Measurements from ENCODE around the gene PDZD7. TPM values are rescaled to one million over a fixed set of nuclear protein-coding genes. Genes with fewer than 3 reads are reported as not detected.

The PDZD7 gene
- total and polyA plus RNA-seq, 9 of the 15 experiments (the other 6 are each of a cell fraction or from before 2014, with no cell fraction given): 0.04 to 0.24 (median 0.08) TPM; not detected in 3

- Histone ChIP-seq H3K9ac (ENCODE audit: insufficient read depth in 1 of 2, low read depth in 2 of 2, low read length in 2 of 2) (peak overlapping the region in 1 of 2 experiments; percentile 17; a peak in 2 of 4 replicates), H3K4me3 (no peak overlapping the region), H3K9me3 (replicated peaks; ENCODE audit: control insufficient read depth, insufficient read depth, low read depth, low read length) (no peaks in the 10 kb centered on the region), H2AFZ (ENCODE audit: low read depth, low read length) (no peak overlapping the region), H3K4me1 (replicated peaks in 1 of 2; ENCODE audit: control insufficient read depth in 2 of 2, insufficient read depth in 2 of 2, low read length in 2 of 2) (peaks cover 3 to 12% of the 10 kb centered on the region in 2 experiments; a peak in 4 of 5 replicates), H3K9me1 (ENCODE audit: control insufficient read depth, insufficient read depth, low read length) (no peaks in the 10 kb centered on the region), H3K36me3 (ENCODE audit: control insufficient read depth, insufficient read depth, low read length) (peaks cover 24% of the 10 kb centered on the region; the same call in 2 of the 3 replicates), H4K20me1 (replicated peaks; ENCODE audit: control insufficient read depth, insufficient read depth, low read length) (no peaks in the 10 kb centered on the region), H3K79me2 (ENCODE audit: control insufficient read depth, insufficient read depth, low read length) (peaks cover 51% of the 10 kb centered on the region), H3K27ac (ENCODE audit: extremely low read depth, low read depth, low read length) (no peak overlapping the region), H3K27me3 (ENCODE audit: control insufficient read depth in 2 of 2, insufficient read depth in 2 of 2, low read length in 2 of 2) (no peaks in the 10 kb centered on the region), H3K4me2 (ENCODE audit: insufficient read depth, low read length) (no peak overlapping the region)
- 96% methylated on average over 3 of the region's 4 CpGs for WGBS (ENCODE audit: insufficient coverage, low coverage, missing lambda C conversion rate)
- no peak for ATAC-seq
- no peak for DNase-seq (ENCODE audit: extremely low read depth in 1 of 4, low spot score in 3 of 4)
- no TSS peak for BruUV-seq (replicated peaks)
- POLR2A ChIA-PET: interaction anchor here (0.7 kb wide), 1 partner anchor 15 kb away, joined by 3 read pairs; no protein-coding TSS in a partner anchor
- in situ Hi-C loops (cut with MboI) (no loop called here), intact Hi-C loops (cut with micrococcal nuclease) (no loop called here)
- CTCF ChIA-PET (ENCODE audit: low intra/inter-chr PET ratio): no interaction called here
- FAIRE-seq: no peak
- TF ChIP-seq ZNF512 (tag; IDR thresholded peaks at IDR 0.05): peak; percentile 58; the same call in 1 of the 2 replicates
- no peak for TF ChIP-seq ZC3H4 (CRISPR knock-in tag; IDR thresholded peaks at IDR 0.05; ENCODE audit: borderline replicate concordance)
Measured at GRCh38 chr10:101056365-101057151, 25.6 kb upstream of the PDZD7 start.
